GM19023 (cell line): ENCODE results near the gene ENO2.
A peak's percentile ranks its signal among the peaks of the same experiment; 100 is the strongest.

Source experiments
- ATAC-seq: cut with Tn5 transposase; IDR thresholded peaks from one replicate; pipeline ENCODE4 v1.9.1; 2021; ENCODE audit warnings: mild to moderate bottlenecking, moderate library complexity; ENCODE audit not compliant: unreplicated experiment

Gene ENO2

GRCh38 chr12:6912164-6912935 lies 2.0 kb upstream of the ENO2 start:
- ATAC-seq: no peak

GRCh38 chr12:6914947-6915788 lies 788 bp downstream of the ENO2 start:
- no peak for ATAC-seq

GRCh38 chr12:6915789-6916285 lies 1.5 kb downstream of the ENO2 start:
- ATAC-seq: no peak

GRCh38 chr12:6916426-6917200 lies 2.2 kb downstream of the ENO2 start:
- ATAC-seq: no peak

GRCh38 chr12:6917491-6918231 lies 3.3 kb downstream of the ENO2 start:
- ATAC-seq: no peak

GRCh38 chr12:6919588-6919987 lies 5.2 kb downstream of the ENO2 start:
- ATAC-seq: no peak

- ATAC-seq: no peak
Observed at GRCh38 chr12:6921539-6921938, 7.2 kb downstream of the ENO2 start.

GRCh38 chr12:6921996-6922946 lies 7.9 kb downstream of the ENO2 start:
- ATAC-seq: no peak

GRCh38 chr12:6923003-6923732 lies 8.8 kb downstream of the ENO2 start:
- ATAC-seq: no peak

- no peak for ATAC-seq
Observed at GRCh38 chr12:6923851-6924250, 9.5 kb downstream of the ENO2 start.

- no peak for ATAC-seq
Observed at GRCh38 chr12:6925239-6925539, 10.8 kb downstream of the ENO2 start.

GRCh38 chr12:6925540-6926279 lies 11.3 kb downstream of the ENO2 start:
- ATAC-seq: no peak

- peak; percentile 38 for ATAC-seq
Observed at GRCh38 chr12:6927379-6928021, 13.1 kb downstream of the ENO2 start, which contains the start of gene ATN1. ATN1 (plus strand) TSS chr12:6927959; CDS start chr12:6934002, 6,043 bp downstream.

- ATAC-seq: peak; percentile 32
Observed at GRCh38 chr12:6928022-6928702, 13.8 kb downstream of the ENO2 start.

GRCh38 chr12:6928703-6929407 lies 14.5 kb downstream of the ENO2 start:
- no peak for ATAC-seq
